ENCODE measurements around the gene ITPR1. TPM values are rescaled to one million over a fixed set of nuclear protein-coding genes. Genes with fewer than 3 reads are reported as not detected.
A peak's percentile ranks its signal among the peaks of the same experiment; 100 is the strongest.

The ITPR1 gene
- total and polyA plus RNA-seq, 4 donors = 3.7 to 39.4 (median 8.2) TPM

DNA sequence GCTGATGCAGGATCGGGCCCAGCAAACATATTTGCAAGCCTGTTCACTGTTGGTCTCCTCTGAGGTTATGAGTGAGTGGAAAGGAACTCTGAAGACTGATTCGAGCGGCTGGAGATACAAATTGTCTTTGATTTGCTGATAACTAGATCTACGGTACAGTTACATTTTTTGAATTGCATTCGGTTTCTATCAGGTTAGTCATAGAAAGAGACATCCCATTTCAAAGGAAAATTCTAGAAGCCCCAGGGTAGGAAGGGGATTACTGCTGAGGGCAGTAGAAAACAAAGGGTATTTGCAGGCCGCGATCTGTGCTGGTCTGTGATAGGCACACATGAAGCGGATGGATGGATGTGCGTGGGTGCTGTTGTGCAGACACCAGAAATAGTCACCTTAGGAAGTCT is 228.4 kb downstream of the ITPR1 start:
- 63% methylated on average over 9 of the region's 9 CpGs for whole genome bisulfite sequencing
- H3K27me3 ChIP-seq (ENCODE audit: control insufficient read depth in 4 of 4, insufficient read depth in 4 of 4, low read length in 3 of 4) = no peaks in the 10 kb centered on the region
- peak overlapping the region in 1 of 2 donors; percentile 95 for H3K9ac ChIP-seq (ENCODE audit: low read depth in 1 of 2, low read length in 2 of 2)
- H3K4me3 ChIP-seq (ENCODE audit: low read depth in 1 of 3, low read length in 3 of 3) = no peak overlapping the region
- H3K27ac ChIP-seq (ENCODE audit: low read depth in 1 of 2, low read length in 2 of 2) = peak overlapping the region; percentile 90 to 92
- no peaks in the 10 kb centered on the region for H3K36me3 ChIP-seq (ENCODE audit: control insufficient read depth in 4 of 4, insufficient read depth in 3 of 4, low read depth in 1 of 4, low read length in 3 of 4)
- no peak for DNase-seq (ENCODE audit: low spot score)
- TF ChIP-seq, protein P1, sequence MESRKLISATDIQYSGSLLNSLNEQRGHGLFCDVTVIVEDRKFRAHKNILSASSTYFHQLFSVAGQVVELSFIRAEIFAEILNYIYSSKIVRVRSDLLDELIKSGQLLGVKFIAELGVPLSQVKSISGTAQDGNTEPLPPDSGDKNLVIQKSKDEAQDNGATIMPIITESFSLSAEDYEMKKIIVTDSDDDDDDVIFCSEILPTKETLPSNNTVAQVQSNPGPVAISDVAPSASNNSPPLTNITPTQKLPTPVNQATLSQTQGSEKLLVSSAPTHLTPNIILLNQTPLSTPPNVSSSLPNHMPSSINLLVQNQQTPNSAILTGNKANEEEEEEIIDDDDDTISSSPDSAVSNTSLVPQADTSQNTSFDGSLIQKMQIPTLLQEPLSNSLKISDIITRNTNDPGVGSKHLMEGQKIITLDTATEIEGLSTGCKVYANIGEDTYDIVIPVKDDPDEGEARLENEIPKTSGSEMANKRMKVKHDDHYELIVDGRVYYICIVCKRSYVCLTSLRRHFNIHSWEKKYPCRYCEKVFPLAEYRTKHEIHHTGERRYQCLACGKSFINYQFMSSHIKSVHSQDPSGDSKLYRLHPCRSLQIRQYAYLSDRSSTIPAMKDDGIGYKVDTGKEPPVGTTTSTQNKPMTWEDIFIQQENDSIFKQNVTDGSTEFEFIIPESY (IDR thresholded peaks at IDR 0.05) = no peak
- TF ChIP-seq GABPA (IDR thresholded peaks at IDR 0.05 in 1 of 2, conservative IDR thresholded peaks at IDR 0.05 in 1 of 2) (no peak), MAX (IDR thresholded peaks at IDR 0.05) (no peak), JUND (IDR thresholded peaks at IDR 0.05) (no peak), RXRA (IDR thresholded peaks at IDR 0.05) (no peak)
- H3K9me3 ChIP-seq (ENCODE audit: control insufficient read depth in 4 of 4, low read length in 3 of 4) = no peaks in the 10 kb centered on the region
- peaks cover 6 to 54% (median 29%) of the 10 kb centered on the region in 4 donors for H3K4me1 ChIP-seq (ENCODE audit: control insufficient read depth in 4 of 4, insufficient read depth in 4 of 4, low read length in 3 of 4)

DNA sequence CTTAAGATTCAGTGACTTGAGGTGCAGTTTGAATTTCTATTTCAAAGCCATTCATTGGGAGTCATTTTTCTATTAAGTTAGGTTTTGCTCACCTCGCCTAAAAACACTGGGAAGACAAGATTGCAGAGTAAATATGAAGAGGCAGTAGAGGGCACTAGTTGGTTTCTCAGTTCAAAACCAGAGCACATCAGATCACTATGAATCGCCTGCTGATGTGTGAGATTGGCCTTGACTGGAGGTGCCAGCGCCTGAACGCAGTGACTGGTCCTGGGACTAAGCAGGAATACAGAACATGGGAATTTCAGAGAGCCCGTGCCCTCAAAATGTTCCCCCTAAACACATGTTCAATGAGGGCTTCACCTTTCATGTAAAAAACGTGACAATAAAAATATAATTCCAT is 229.0 kb downstream of the ITPR1 start:
- no peak overlapping the region for H3K4me3 ChIP-seq (ENCODE audit: low read depth in 1 of 3, low read length in 3 of 3)
- H3K27ac ChIP-seq (ENCODE audit: low read depth in 1 of 2, low read length in 2 of 2) = peak overlapping the region; percentile 90 to 92
- peak overlapping the region in 1 of 2 donors; percentile 95 for H3K9ac ChIP-seq (ENCODE audit: low read depth in 1 of 2, low read length in 2 of 2)
- no peaks in the 10 kb centered on the region for H3K9me3 ChIP-seq (ENCODE audit: control insufficient read depth in 4 of 4, low read length in 3 of 4)
- H3K27me3 ChIP-seq (ENCODE audit: control insufficient read depth in 4 of 4, insufficient read depth in 4 of 4, low read length in 3 of 4) = no peaks in the 10 kb centered on the region
- WGBS = 20% methylated on average over 6 of the region's 6 CpGs
- DNase-seq (ENCODE audit: low spot score) = no peak
- no peaks in the 10 kb centered on the region for H3K36me3 ChIP-seq (ENCODE audit: control insufficient read depth in 4 of 4, insufficient read depth in 3 of 4, low read depth in 1 of 4, low read length in 3 of 4)
- TF ChIP-seq SP1 (IDR thresholded peaks at IDR 0.05) (peak; percentile 58), RAD21 (IDR thresholded peaks at IDR 0.05) (peak; percentile 86 to 89), NR2F2 (IDR thresholded peaks at IDR 0.05) (peak; percentile 56), TAF1 (conservative IDR thresholded peaks at IDR 0.05) (no peak), ATF3 (IDR thresholded peaks at IDR 0.05) (no peak), MAX (IDR thresholded peaks at IDR 0.05) (peak; percentile 38), HNF4A (conservative IDR thresholded peaks at IDR 0.05) (peak; percentile 34 to 55), CTCF (IDR thresholded peaks at IDR 0.05; ENCODE audit: low read depth, low read length, missing input control) (peak; percentile 42), FOXA2 (IDR thresholded peaks at IDR 0.05) (peak; percentile 82), HNF4G (IDR thresholded peaks at IDR 0.05) (no peak), GABPA (IDR thresholded peaks at IDR 0.05 in 1 of 2, conservative IDR thresholded peaks at IDR 0.05 in 1 of 2) (no peak), REST (IDR thresholded peaks at IDR 0.05) (no peak), EGR1 (IDR thresholded peaks at IDR 0.05; ENCODE audit: low read depth in 2 of 2) (no peak), YY1 (IDR thresholded peaks at IDR 0.05) (peak; percentile 53), RXRA (IDR thresholded peaks at IDR 0.05) (peak; percentile 69 to 82), FOXA1 (IDR thresholded peaks at IDR 0.05) (peak; percentile 64), JUND (IDR thresholded peaks at IDR 0.05) (peak in 1 of 2 donors; percentile 50)
- TF ChIP-seq, protein P1 (IDR thresholded peaks at IDR 0.05) = no peak
- peaks cover 6 to 54% (median 29%) of the 10 kb centered on the region in 4 donors for H3K4me1 ChIP-seq (ENCODE audit: control insufficient read depth in 4 of 4, insufficient read depth in 4 of 4, low read length in 3 of 4)
